Measurements from ENCODE around the gene NGDN.

Gene NGDN

DNA sequence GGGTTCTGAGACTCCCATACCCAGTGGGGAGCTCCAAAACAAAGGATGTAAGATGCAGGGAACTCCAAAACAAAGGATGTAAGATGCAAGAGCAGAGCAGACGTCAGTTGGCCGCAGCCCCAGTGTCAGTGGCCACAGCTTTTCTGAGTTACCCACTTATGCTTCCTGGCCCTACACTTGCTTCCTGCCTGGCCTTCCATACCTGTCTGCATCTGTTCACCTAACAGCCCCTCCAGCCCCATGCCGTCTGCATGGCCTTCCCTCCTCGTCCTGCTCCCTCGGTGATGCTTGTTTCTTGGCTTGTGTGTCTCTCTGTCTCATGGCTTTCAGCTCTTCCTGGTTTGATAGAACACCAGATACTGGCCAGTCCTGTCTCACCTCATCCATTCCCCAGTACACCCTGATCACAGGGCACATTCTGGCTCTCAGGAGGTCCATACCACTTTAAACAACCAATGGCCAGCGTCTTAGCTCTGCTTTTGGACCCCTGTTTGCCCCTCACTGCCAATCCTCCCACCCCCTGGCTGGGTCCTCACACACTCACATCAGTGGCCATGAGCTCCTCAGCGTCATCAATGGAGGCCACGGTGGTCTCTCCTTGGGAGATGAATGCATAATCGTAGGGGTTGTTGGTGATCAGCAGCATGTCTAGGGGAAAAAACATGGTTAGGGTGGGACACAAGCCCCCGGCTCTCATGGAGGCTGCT lies 39.3 kb upstream of the NGDN start:
- no peak for TF ChIP-seq CTCF (IDR thresholded peaks at IDR 0.05; ENCODE audit: low read depth, low read length, missing control alignments)
- Histone ChIP-seq H3K27ac (no peak overlapping the region), H3K27me3 (replicated peaks) (no peaks in the 10 kb centered on the region), H3K36me3 (replicated peaks) (no peaks in the 10 kb centered on the region), H3K4me3 (ENCODE audit: low read depth, low read length) (no peak overlapping the region)
- in situ Hi-C loops (cut with HindIII; ENCODE audit: low pct_ligation_motif_present, low sequenced_read_pairs) = no loop called here
- no peak for DNase-seq

DNA sequence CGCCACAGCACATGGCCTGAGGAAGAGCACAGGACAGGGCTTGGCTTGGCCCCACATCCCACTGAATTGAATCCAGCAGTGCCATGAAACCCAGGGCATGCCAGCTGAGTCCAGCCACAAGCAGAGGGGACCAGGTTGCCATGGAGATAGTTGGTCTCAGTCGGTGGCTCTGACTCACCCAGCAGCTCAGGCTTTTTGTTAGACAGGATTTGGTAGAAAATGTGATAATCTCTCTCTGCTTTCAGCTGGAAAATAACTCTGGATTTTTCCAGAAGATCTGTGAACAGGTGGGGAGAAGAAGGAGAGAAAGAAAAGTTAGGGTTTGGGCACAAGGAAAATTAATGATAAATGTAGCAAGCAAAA lies 38.8 kb upstream of the NGDN start:
- in situ Hi-C loops (cut with HindIII; ENCODE audit: low pct_ligation_motif_present, low sequenced_read_pairs) = no loop called here

DNA sequence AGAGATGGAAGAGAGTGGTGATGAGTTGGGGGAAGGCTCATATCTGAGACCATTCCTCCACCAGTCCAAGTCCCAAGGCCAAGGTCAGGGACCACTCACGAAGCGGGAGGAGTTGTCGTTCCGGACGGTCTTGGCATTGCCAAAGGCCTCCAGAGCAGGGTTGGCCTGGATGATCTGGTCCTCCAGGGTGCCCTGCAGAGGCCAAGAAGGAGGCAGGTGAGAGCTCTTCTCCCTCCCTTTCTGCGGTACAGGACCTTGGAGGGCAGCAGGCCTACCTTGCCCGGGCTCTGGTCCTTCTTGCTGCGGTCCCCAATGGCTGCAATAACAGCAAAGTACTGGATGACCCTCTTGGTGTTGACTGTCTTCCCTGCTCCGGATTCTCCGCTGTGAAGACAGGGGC lies 38.0 kb upstream of the NGDN start:
- in situ Hi-C loops (cut with HindIII; ENCODE audit: low pct_ligation_motif_present, low sequenced_read_pairs) = no loop called here
- H3K4me3 ChIP-seq (ENCODE audit: low read depth, low read length) = no peak overlapping the region
- no peak for DNase-seq

More for the DNA sequence above, 38.8 kb upstream of the NGDN start:
- H3K27ac ChIP-seq = no peak overlapping the region
- H3K36me3 ChIP-seq (replicated peaks) = no peaks in the 10 kb centered on the region
- H3K27me3 ChIP-seq (replicated peaks) = no peaks in the 10 kb centered on the region
- no peak for TF ChIP-seq CTCF (IDR thresholded peaks at IDR 0.05; ENCODE audit: low read depth, low read length, missing control alignments)
- peak; percentile 27 for DNase-seq
- H3K4me3 ChIP-seq (ENCODE audit: low read depth, low read length) = no peak overlapping the region

GRCh38 chr14:23432102-23432925 lies 37.2 kb upstream of the NGDN start:
- no peak for TF ChIP-seq CTCF (IDR thresholded peaks at IDR 0.05; ENCODE audit: low read depth, low read length, missing control alignments)
- H3K4me3 ChIP-seq (ENCODE audit: low read depth, low read length) = no peak overlapping the region
- no peak overlapping the region for H3K27ac ChIP-seq
- no peaks in the 10 kb centered on the region for H3K36me3 ChIP-seq (replicated peaks)
- no peaks in the 10 kb centered on the region for H3K27me3 ChIP-seq (replicated peaks)
- no peak for DNase-seq
- in situ Hi-C loops (cut with HindIII; ENCODE audit: low pct_ligation_motif_present, low sequenced_read_pairs) = no loop called here

More for the DNA sequence above, 38.0 kb upstream of the NGDN start:
- H3K36me3 ChIP-seq (replicated peaks) = no peaks in the 10 kb centered on the region
- no peak for TF ChIP-seq CTCF (IDR thresholded peaks at IDR 0.05; ENCODE audit: low read depth, low read length, missing control alignments)
- H3K27me3 ChIP-seq (replicated peaks) = no peaks in the 10 kb centered on the region
- H3K27ac ChIP-seq = no peak overlapping the region

- no peak overlapping the region for H3K4me3 ChIP-seq (ENCODE audit: low read depth, low read length)
- in situ Hi-C loops (cut with HindIII; ENCODE audit: low pct_ligation_motif_present, low sequenced_read_pairs) = no loop called here
Observed at GRCh38 chr14:23432946-23433345, 36.6 kb upstream of the NGDN start.

More at GRCh38 chr14:23432946-23433345, 36.6 kb upstream of the NGDN start:
- TF ChIP-seq CTCF (IDR thresholded peaks at IDR 0.05; ENCODE audit: low read depth, low read length, missing control alignments) = no peak
- Histone ChIP-seq H3K27ac (no peak overlapping the region), H3K36me3 (replicated peaks) (no peaks in the 10 kb centered on the region), H3K27me3 (replicated peaks) (no peaks in the 10 kb centered on the region)
- no peak for DNase-seq

All from brain microvascular endothelial cell (primary cell).